C4-2B (cell line): ENCODE data around the gene ANTXRL.
"Not testable (repeated sequence)": the region's sequence is repeated elsewhere in the genome, so short reads cannot be mapped to it uniquely, and the experiment has no call there.

Experiments used
- H3K27ac ChIP-seq: fragments of 450-650 bp; 2 replicates; pipeline ENCODE4 v1.5.1; 2017
- ZFX ChIP-seq: fragments of 450-650 bp; IDR thresholded peaks from 2 replicates; pipeline ENCODE4 v1.6.1; 2017
- TF ChIP-seq, protein P1 (sequence below): fragments of 450-650 bp; conservative IDR thresholded peaks from 2 replicates; pipeline ENCODE4 v1.5.1; 2017; ENCODE audit warnings: mild to moderate bottlenecking

ANTXRL gene

DNA sequence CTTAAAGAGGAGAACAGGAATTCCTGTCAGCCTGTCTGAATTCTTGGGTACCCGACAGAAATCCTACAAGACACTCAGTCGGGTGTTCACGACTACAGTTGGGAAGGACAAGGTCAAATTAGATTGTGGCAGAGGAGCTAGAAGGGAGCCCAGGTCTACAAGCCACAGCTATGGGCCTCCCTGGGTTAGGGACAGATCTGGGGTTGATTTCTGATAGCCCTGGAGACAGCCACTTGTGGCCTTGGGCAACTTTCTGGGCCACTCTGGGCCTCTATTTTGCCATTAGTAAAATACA lies 39.7 kb upstream of the ANTXRL start:
- H3K27ac ChIP-seq = no peak overlapping the region
- TF ChIP-seq, protein P1, sequence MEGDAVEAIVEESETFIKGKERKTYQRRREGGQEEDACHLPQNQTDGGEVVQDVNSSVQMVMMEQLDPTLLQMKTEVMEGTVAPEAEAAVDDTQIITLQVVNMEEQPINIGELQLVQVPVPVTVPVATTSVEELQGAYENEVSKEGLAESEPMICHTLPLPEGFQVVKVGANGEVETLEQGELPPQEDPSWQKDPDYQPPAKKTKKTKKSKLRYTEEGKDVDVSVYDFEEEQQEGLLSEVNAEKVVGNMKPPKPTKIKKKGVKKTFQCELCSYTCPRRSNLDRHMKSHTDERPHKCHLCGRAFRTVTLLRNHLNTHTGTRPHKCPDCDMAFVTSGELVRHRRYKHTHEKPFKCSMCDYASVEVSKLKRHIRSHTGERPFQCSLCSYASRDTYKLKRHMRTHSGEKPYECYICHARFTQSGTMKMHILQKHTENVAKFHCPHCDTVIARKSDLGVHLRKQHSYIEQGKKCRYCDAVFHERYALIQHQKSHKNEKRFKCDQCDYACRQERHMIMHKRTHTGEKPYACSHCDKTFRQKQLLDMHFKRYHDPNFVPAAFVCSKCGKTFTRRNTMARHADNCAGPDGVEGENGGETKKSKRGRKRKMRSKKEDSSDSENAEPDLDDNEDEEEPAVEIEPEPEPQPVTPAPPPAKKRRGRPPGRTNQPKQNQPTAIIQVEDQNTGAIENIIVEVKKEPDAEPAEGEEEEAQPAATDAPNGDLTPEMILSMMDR = no peak
- no peak for TF ChIP-seq ZFX

DNA sequence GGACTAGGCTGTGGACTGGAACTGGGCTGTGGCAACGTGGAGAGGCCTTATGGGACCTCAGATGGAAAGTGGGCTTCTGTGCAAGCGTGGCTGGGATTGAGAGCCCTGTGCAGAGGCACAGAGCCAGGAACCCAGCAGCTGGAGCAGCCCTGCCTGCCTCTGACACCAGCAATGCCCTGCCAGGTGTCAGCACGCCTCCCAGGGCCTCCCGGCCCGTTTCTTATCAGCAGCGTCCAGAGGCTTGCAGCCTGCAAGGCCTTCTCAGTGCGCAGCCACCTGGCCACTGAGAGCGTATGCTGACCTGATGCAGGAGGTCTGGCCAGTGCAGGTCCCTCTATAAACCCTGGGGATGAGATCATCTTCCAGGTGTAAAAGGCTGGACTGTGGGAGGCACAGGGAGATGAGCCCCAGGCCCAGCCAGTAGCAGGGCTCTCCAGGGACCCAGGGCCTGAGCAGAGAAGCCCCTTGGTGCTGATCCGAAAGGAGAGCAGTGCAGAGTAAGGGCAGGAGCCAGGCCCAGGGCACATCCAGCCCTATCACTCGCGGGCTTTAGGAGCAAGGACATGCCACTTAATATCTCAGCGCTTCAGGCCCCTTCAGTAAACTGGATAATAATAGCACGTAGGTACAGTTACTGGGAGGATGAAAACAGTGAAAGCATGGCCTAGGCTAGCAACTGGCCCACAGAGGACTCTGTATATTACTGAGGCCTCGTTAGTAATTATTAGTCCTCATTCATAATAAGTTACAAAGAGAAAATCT lies 38.8 kb upstream of the ANTXRL start:
- TF ChIP-seq ZFX = no peak
- TF ChIP-seq, protein P1 = no peak
- no peak overlapping the region for H3K27ac ChIP-seq

- no peak overlapping the region for H3K27ac ChIP-seq
- TF ChIP-seq ZFX = no peak
- TF ChIP-seq, protein P1 = no peak
Observed at GRCh38 chr10:46248651-46249146, 38.1 kb upstream of the ANTXRL start.

DNA sequence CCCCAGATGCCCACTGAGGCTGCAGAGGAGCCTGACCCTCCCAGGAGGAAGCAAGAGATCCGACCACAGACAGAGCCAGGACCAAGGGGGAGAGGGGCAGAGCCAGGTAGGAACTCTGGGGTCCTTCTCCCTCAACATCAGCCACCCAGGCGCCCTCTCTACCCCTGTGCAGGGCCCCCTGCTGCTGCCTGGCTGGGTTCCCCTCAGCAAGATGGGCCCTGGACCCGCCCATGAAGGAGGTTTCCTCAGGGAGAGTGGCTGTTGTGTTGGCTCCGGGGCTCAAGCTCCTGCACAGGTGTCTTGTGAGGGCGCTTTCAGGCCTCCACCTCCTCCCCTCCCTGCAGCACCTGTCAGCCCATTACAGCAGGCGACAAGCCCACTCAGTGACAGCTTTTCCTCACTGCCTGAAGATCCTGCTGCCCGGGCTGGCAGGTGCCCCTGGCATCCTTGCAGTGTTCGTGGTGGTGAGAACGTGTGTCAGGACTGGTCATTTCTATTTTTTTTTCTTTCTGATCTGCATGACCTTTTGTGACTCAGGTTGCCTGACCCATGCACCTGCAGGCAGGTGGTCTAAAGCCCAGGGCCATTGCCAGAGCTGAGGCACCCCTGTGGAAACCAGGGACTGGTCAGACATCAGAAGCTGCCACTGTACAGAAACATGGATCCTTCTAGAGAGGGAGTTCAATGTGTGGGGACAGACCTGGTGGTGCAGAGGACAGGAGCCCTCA lies 37.0 kb upstream of the ANTXRL start:
- not testable (repeated sequence) for H3K27ac ChIP-seq

DNA sequence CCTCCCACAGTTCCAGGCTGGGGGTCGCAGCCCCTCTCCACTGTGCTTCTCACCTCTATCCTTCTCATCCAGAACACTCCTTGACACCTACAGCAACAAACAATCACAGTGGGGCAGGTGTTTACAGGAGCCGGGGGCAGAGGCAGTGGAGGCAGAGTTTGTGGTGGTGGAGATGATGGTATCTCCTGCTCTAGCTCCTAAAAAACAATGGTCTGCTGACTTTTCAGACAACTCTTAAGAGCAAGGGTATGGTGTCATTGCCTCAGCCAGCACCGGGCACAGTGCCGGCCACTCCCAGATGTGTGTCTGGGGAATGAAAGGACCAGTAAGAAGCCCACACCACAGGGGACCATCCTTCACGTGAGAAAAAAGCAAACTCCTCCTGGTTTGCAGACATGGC lies 36.3 kb upstream of the ANTXRL start:
- TF ChIP-seq, protein P1 = no peak
- no peak for TF ChIP-seq ZFX
- no peak overlapping the region for H3K27ac ChIP-seq

GRCh38 chr10:46250898-46251856 lies 35.6 kb upstream of the ANTXRL start:
- no peak for TF ChIP-seq ZFX
- TF ChIP-seq, protein P1 = no peak

GRCh38 chr10:46251857-46252847 lies 34.6 kb upstream of the ANTXRL start:
- H3K27ac ChIP-seq = no peak overlapping the region
- TF ChIP-seq, protein P1 = no peak
- no peak for TF ChIP-seq ZFX

More at GRCh38 chr10:46250898-46251856, 35.6 kb upstream of the ANTXRL start:
- no peak overlapping the region for H3K27ac ChIP-seq
